Upper lobe of right lung (tissue), 1 donor: Measurements from ENCODE around the gene SMC6. TPM values are rescaled to one million over a fixed set of nuclear protein-coding genes. Genes with fewer than 3 reads are reported as not detected.

ENCODE experiments used
- ATAC-seq: fragments of 200-7000 bp; cut with Tn5 transposase; one replicate; pipeline ENCODE4 v1.9.1; 2020; ENCODE audit warnings: mild to moderate bottlenecking, moderate library complexity
- DNase-seq: peaks from one replicate; pipeline ENCODE4 v3.0.0-alpha.2; 2020
- H3K27ac ChIP-seq: fragments of 200-600 bp; one replicate; pipeline ENCODE4 v1.8.0; 2022
- H3K27me3 ChIP-seq: fragments of 200-600 bp; one replicate; pipeline ENCODE4 v1.8.0; 2022; ENCODE audit warnings: mild to moderate bottlenecking
- H3K36me3 ChIP-seq: fragments of 200-600 bp; one replicate; pipeline ENCODE4 v1.8.0; 2022
- H3K4me1 ChIP-seq: fragments of 200-600 bp; one replicate; pipeline ENCODE4 v1.8.0; 2022
- H3K4me3 ChIP-seq: fragments of 200-600 bp; one replicate; pipeline ENCODE4 v1.8.0; 2022; ENCODE audit warnings: mild to moderate bottlenecking
- H3K9me3 ChIP-seq: fragments of 200-600 bp; one replicate; pipeline ENCODE4 v1.8.0; 2022
- intact Hi-C: fragments of 100-400 bp; cut with DNase I; formaldehyde crosslinking; loops from one replicate; pipeline ENCODE4 v1.11.0; 2022
- total RNA-seq: library from RNA; stranded (reverse); fragmentation: NEBNext Ultra II Directional; extraction: Animal tissue kit (Norgen Biotek cat#: 25700); gene quantifications from one replicate; pipeline ENCODE4 v1.2.1, GENCODE V29; 2021
- TF ChIP-seq, protein P1 (sequence below): fragments of 200-600 bp; IDR thresholded peaks from one replicate; pipeline ENCODE4 v1.8.0; 2022; ENCODE audit warnings: antibody characterized with exemption
- donor health status: DM: no; HTN: yes; CAD: no; lungs with severe emphysema.

Gene SMC6
- total RNA-seq, 1 donor from 2014 or later = 16.0 TPM

DNA sequence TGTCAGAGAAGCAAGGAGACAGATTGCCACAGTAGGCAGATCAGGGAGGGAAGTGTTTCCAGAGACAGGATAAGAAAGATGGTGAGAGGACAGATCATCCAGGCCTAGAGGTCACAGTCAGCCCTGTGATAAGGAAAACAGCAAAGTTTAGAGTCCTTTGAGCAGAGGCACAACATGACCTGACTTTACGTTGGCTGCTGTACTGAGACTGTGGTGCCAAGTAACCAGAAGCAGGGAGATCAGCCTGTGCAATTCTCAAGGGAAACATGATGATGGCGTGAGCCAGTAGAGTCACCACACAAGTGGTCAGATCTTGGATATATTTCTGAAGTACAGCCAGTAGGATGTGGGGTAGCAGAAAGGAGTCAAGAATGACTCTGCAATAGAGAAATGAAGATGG is 43.7 kb downstream of the SMC6 start:
- TF ChIP-seq, protein P1, sequence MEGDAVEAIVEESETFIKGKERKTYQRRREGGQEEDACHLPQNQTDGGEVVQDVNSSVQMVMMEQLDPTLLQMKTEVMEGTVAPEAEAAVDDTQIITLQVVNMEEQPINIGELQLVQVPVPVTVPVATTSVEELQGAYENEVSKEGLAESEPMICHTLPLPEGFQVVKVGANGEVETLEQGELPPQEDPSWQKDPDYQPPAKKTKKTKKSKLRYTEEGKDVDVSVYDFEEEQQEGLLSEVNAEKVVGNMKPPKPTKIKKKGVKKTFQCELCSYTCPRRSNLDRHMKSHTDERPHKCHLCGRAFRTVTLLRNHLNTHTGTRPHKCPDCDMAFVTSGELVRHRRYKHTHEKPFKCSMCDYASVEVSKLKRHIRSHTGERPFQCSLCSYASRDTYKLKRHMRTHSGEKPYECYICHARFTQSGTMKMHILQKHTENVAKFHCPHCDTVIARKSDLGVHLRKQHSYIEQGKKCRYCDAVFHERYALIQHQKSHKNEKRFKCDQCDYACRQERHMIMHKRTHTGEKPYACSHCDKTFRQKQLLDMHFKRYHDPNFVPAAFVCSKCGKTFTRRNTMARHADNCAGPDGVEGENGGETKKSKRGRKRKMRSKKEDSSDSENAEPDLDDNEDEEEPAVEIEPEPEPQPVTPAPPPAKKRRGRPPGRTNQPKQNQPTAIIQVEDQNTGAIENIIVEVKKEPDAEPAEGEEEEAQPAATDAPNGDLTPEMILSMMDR = no peak
- Histone ChIP-seq H3K36me3 (peaks cover 81% of the 10 kb centered on the region), H3K9me3 (no peaks in the 10 kb centered on the region), H3K4me1 (no peaks in the 10 kb centered on the region), H3K27me3 (no peaks in the 10 kb centered on the region), H3K4me3 (no peak overlapping the region), H3K27ac (no peak overlapping the region)
- ATAC-seq (no peak), DNase-seq (no peak)
- intact Hi-C loops = no loop called here

DNA sequence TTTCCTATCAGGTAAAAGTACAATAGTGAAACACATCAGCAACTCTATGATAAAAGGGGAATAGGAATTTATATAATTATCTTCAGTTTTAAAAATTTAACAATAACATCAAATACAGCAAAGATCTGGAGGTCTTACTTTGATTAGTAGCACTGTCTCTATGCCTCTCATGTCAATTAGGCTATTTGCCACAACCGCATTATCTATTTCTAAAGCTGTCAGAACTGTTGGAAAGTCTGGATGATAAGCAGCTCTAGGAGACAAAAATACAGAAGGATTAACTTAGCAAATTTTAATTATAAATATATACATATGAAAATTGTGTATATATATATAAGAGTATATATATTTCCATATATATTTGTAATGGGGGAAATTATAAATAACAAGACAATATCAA is 45.1 kb downstream of the SMC6 start:
- ATAC-seq = no peak
- H3K4me3 ChIP-seq = no peak overlapping the region
- intact Hi-C loops = no loop called here
- H3K36me3 ChIP-seq = peaks cover 80% of the 10 kb centered on the region
- TF ChIP-seq, protein P1 = no peak
- no peaks in the 10 kb centered on the region for H3K4me1 ChIP-seq
- no peaks in the 10 kb centered on the region for H3K9me3 ChIP-seq
- H3K27ac ChIP-seq = no peak overlapping the region
- no peak for DNase-seq
- H3K27me3 ChIP-seq = no peaks in the 10 kb centered on the region

DNA sequence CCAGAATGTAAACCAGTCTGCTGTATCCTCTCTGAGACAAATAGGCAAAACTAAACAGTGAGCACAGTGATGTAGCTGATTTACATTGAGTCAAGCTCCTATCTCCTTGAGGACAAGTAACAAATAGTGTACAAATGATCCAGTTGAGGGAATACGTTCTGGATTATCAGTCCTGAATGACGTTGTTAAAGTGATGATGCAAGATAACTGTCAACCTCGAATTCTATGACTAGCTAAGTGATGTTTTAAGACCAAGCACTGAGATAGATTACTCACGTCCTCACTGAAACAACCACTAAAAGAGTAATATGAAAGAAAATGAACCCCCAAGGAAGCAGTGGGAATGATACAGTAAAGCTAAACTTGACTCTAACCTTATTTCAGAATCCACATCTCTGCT is 46.8 kb downstream of the SMC6 start:
- Histone ChIP-seq H3K9me3 (no peaks in the 10 kb centered on the region), H3K4me1 (no peaks in the 10 kb centered on the region), H3K4me3 (no peak overlapping the region), H3K36me3 (peaks cover 79% of the 10 kb centered on the region), H3K27me3 (no peaks in the 10 kb centered on the region), H3K27ac (no peak overlapping the region)
- intact Hi-C loops = no loop called here
- DNase-seq = no peak
- no peak for ATAC-seq
- TF ChIP-seq, protein P1 = no peak

DNA sequence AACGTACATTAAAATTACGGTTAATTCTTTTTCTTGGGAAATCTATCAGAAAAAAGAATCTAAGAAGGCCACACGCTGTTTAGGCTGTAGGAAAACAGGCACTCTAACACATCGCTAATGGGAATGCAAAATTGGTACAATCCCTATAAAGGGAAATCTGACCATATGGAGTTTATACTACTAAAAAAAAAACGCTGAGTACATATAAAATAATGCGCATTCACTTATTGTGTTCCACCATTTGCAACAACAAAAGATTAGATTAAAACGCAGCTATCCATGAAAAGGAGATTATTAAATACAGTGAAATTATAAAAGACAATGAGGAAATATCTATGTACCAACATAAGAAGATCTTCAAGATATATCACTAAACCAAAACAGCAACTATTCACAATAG is 62.8 kb downstream of the SMC6 start:
- ATAC-seq (no peak), DNase-seq (no peak)
- intact Hi-C loops = no loop called here
- H3K4me1 ChIP-seq = no peaks in the 10 kb centered on the region
- H3K36me3 ChIP-seq = peaks cover 65% of the 10 kb centered on the region
- H3K27ac ChIP-seq = no peak overlapping the region
- no peaks in the 10 kb centered on the region for H3K9me3 ChIP-seq
- TF ChIP-seq, protein P1 = no peak
- H3K27me3 ChIP-seq = no peaks in the 10 kb centered on the region
- no peak overlapping the region for H3K4me3 ChIP-seq

DNA sequence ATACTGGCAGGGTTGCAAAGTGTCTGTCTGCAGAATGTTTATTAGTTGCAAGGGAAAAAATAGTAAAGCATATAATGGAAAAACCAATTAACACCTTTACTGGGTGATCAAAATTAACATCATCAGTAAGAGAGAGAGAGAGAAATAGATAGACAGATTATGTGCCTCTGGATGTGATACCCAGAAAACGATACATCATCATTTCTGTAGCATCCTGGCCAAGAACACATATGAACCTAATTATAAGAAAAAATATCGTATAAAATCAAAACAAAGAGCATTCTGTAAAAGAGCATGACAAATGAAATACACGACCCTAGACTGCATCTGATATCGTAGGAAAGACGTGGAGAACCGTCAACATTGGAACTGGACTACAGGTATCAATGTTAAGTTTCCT is 64.6 kb downstream of the SMC6 start:
- ATAC-seq (no peak), DNase-seq (no peak)
- Histone ChIP-seq H3K27ac (no peak overlapping the region), H3K36me3 (peaks cover 48% of the 10 kb centered on the region), H3K4me3 (no peak overlapping the region), H3K27me3 (no peaks in the 10 kb centered on the region), H3K4me1 (no peaks in the 10 kb centered on the region), H3K9me3 (no peaks in the 10 kb centered on the region)
- TF ChIP-seq, protein P1 = no peak
- intact Hi-C loops = no loop called here

DNA sequence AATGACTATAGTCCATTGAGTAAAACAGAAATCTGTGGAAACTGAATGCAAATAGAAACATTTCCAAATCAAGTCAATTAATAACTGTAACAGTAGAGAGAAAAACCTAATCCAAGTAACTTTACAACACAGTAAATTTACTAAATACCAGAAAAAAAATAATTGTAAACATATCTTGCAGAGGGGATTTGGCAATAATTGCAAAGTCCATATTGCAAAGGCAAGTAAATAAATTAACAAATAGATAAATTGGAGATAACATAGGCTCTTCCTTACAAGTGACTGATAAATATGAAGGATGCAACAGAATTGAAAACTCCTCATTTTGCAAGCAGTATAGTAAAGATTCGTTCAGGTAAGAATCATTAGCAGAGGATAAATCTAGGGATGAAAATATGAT is 65.0 kb downstream of the SMC6 start:
- no peaks in the 10 kb centered on the region for H3K9me3 ChIP-seq
- TF ChIP-seq, protein P1 = no peak
- no peaks in the 10 kb centered on the region for H3K27me3 ChIP-seq
- H3K4me1 ChIP-seq = no peaks in the 10 kb centered on the region
- ATAC-seq (no peak), DNase-seq (no peak)
- intact Hi-C loops = no loop called here
- no peak overlapping the region for H3K27ac ChIP-seq
- H3K36me3 ChIP-seq = peaks cover 44% of the 10 kb centered on the region
- H3K4me3 ChIP-seq = no peak overlapping the region
